ENCODE results near the gene OXSR1.

OXSR1 gene

DNA sequence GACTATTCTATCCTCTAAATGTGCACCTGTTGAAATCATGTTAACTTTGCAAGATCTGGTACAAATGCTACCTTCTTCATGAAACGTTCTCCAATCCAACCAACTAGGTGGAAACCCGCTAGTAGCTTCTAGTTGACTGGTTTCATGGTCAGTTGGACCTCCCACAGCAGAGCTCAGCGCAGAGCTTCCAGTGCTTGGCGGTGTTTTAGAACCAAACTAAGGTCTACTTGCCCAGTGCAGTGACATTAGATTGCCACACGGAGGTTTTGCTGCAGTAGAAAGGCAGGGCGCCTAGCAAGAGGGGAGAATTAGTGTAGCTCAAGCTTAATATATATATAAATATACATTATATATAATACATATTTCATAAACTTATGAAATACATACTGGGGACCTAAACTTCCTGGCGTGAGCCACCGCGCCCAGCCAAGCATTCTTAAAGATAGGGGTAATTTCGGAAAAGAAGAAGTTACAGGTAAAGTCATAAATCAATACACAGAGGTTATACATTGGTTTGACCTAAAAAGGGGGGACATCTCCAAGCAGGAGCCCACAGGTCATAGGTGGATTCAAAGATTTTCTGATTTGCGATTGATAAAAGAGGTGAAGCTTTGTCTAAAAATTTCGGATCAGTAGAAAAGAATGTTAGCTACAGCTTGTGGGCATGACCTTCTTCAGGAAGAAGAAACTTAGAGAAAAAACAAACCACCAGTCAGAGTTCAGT, 2.1 kb upstream of the OXSR1 start:
- peak overlapping the region in 1 of 2 donors; percentile 97 for H3K27ac ChIP-seq
- no peaks in the 10 kb centered on the region for H3K27me3 ChIP-seq
- no peak overlapping the region for H3K4me3 ChIP-seq
- TF ChIP-seq, protein P1, sequence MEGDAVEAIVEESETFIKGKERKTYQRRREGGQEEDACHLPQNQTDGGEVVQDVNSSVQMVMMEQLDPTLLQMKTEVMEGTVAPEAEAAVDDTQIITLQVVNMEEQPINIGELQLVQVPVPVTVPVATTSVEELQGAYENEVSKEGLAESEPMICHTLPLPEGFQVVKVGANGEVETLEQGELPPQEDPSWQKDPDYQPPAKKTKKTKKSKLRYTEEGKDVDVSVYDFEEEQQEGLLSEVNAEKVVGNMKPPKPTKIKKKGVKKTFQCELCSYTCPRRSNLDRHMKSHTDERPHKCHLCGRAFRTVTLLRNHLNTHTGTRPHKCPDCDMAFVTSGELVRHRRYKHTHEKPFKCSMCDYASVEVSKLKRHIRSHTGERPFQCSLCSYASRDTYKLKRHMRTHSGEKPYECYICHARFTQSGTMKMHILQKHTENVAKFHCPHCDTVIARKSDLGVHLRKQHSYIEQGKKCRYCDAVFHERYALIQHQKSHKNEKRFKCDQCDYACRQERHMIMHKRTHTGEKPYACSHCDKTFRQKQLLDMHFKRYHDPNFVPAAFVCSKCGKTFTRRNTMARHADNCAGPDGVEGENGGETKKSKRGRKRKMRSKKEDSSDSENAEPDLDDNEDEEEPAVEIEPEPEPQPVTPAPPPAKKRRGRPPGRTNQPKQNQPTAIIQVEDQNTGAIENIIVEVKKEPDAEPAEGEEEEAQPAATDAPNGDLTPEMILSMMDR (IDR thresholded peaks at IDR 0.05): peak in 1 of 2 experiments; percentile 5
- no peak for DNase-seq
- no peaks in the 10 kb centered on the region for H3K36me3 ChIP-seq
- no peaks in the 10 kb centered on the region for H3K9me3 ChIP-seq
- peaks cover 0 to 23% (median 15%) of the 10 kb centered on the region in 4 donors for H3K4me1 ChIP-seq
- intact Hi-C loops (cut with DNase I; ENCODE audit: low total_unique reads): loop anchor here (10.0 kb wide), 3 partner anchors 128 to 308 kb away; partner anchors contain the start of gene DLEC1

- Histone ChIP-seq H3K9me3 (no peaks in the 10 kb centered on the region), H3K4me1 (peaks cover 0 to 31% (median 17%) of the 10 kb centered on the region in 4 donors), H3K27ac (peak overlapping the region; percentile 92 to 97), H3K4me3 (peak overlapping the region; percentile 67 to 98), H3K36me3 (no peaks in the 10 kb centered on the region), H3K27me3 (no peaks in the 10 kb centered on the region)
- TF ChIP-seq, protein P1 (IDR thresholded peaks at IDR 0.05): no peak
- intact Hi-C loops (cut with DNase I; ENCODE audit: low total_unique reads): loop anchor here (2.0 to 10.0 kb wide), 4 partner anchors 25 to 309 kb away; partner anchors contain the start of genes DLEC1 and MYD88
- no peak for DNase-seq
Observed at GRCh38 chr3:38163841-38164642, 1.3 kb upstream of the OXSR1 start.

GRCh38 chr3:38164643-38164951, 740 bp upstream of the OXSR1 start:
- Histone ChIP-seq H3K27me3 (no peaks in the 10 kb centered on the region), H3K9me3 (no peaks in the 10 kb centered on the region), H3K27ac (peak overlapping the region; percentile 92 to 97), H3K4me1 (peaks cover 0 to 36% (median 21%) of the 10 kb centered on the region in 4 donors), H3K4me3 (peak overlapping the region; percentile 67 to 98), H3K36me3 (no peaks in the 10 kb centered on the region)
- intact Hi-C loops (cut with DNase I; ENCODE audit: low total_unique reads): loop anchor here (2.0 to 10.0 kb wide), 4 partner anchors 26 to 310 kb away; partner anchors contain the start of genes DLEC1 and MYD88
- no peak for DNase-seq
- TF ChIP-seq, protein P1 (IDR thresholded peaks at IDR 0.05): no peak

- Histone ChIP-seq H3K4me3 (peak overlapping the region; percentile 67 to 98), H3K27ac (peak overlapping the region; percentile 92 to 97), H3K9me3 (no peaks in the 10 kb centered on the region), H3K4me1 (peaks cover 0 to 45% (median 22%) of the 10 kb centered on the region in 4 donors), H3K36me3 (no peaks in the 10 kb centered on the region), H3K27me3 (no peaks in the 10 kb centered on the region)
- intact Hi-C loops (cut with DNase I; ENCODE audit: low total_unique reads): loop anchor here (2.0 to 10.0 kb wide), 4 partner anchors 27 to 311 kb away; partner anchors contain the start of genes DLEC1 and MYD88
- DNase-seq: peak; percentile 58 to 79
- TF ChIP-seq, protein P1 (IDR thresholded peaks at IDR 0.05): no peak
Observed at GRCh38 chr3:38165722-38166387, 518 bp downstream of the OXSR1 start.

GRCh38 chr3:38167591-38167990, 2.3 kb downstream of the OXSR1 start:
- Histone ChIP-seq H3K27ac (peak overlapping the region in 1 of 2 donors; percentile 2), H3K4me1 (peaks cover 0 to 61% (median 22%) of the 10 kb centered on the region in 4 donors), H3K9me3 (no peaks in the 10 kb centered on the region), H3K36me3 (no peaks in the 10 kb centered on the region), H3K4me3 (peak overlapping the region in 1 of 2 donors; percentile 67), H3K27me3 (no peaks in the 10 kb centered on the region)
- intact Hi-C loops (cut with DNase I; ENCODE audit: low total_unique reads): loop anchor here (10.0 kb wide), 3 partner anchors 133 to 313 kb away; partner anchors contain the start of gene DLEC1
- TF ChIP-seq, protein P1 (IDR thresholded peaks at IDR 0.05): no peak
- no peak for DNase-seq

Data from tibial artery (tissue), 4 donors.